HEK293 (cell line): ENCODE measurements around the gene RCOR1.

Source experiments
- KLF7 ChIP-seq: fragments of 450-650 bp; formaldehyde crosslinking; IDR thresholded peaks from 2 replicates; pipeline ENCODE4 v1.5.1; 2016; ENCODE audit warnings: missing biosample characterization, missing genetic modification characterization, borderline replicate concordance
- SP2 ChIP-seq: fragments of 450-650 bp; formaldehyde crosslinking; IDR thresholded peaks from 2 replicates; pipeline ENCODE4 v1.5.1; 2016; ENCODE audit warnings: missing biosample characterization, missing genetic modification characterization
- ZBTB17 ChIP-seq: fragments of 450-650 bp; formaldehyde crosslinking; IDR thresholded peaks from 2 replicates; pipeline ENCODE4 v1.5.1; 2016; ENCODE audit warnings: missing biosample characterization, missing genetic modification characterization
- ZBTB26 ChIP-seq: fragments of 450-650 bp; formaldehyde crosslinking; optimal IDR thresholded peaks from 2 replicates; pipeline ENCODE3; 2016; ENCODE audit warnings: missing biosample characterization, mild to moderate bottlenecking, missing genetic modification characterization
- ZIC2 ChIP-seq: fragments of 450-650 bp; formaldehyde crosslinking; IDR thresholded peaks from 2 replicates; pipeline ENCODE4 v1.5.1; 2016; ENCODE audit warnings: missing biosample characterization, missing genetic modification characterization
- ZNF37A ChIP-seq: fragments of 450-650 bp; IDR thresholded peaks from 2 replicates; pipeline ENCODE4 v1.5.1; 2018; ENCODE audit warnings: missing biosample characterization, missing genetic modification characterization
- ZNF529 ChIP-seq: fragments of 450-650 bp; formaldehyde crosslinking; IDR thresholded peaks from 2 replicates; pipeline ENCODE4 v1.5.1; 2017; ENCODE audit warnings: missing genetic modification characterization, missing biosample characterization; ENCODE audit not compliant: insufficient replicate concordance
- ZSCAN30 ChIP-seq: fragments of 450-650 bp; IDR thresholded peaks from 2 replicates; pipeline ENCODE4 v1.5.1; 2018; ENCODE audit warnings: missing biosample characterization, mild to moderate bottlenecking, missing genetic modification characterization, moderate library complexity
- TF ChIP-seq, protein P1 (sequence below): fragments of 450-650 bp; formaldehyde crosslinking; IDR thresholded peaks from 2 replicates; pipeline ENCODE4 v1.5.1; 2016; ENCODE audit warnings: missing biosample characterization, missing genetic modification characterization
- TF ChIP-seq, protein P2 (sequence below): fragments of 450-650 bp; formaldehyde crosslinking; IDR thresholded peaks from 2 replicates; pipeline ENCODE4 v1.5.1; 2016; ENCODE audit warnings: missing biosample characterization, missing genetic modification characterization, low read depth
- TF ChIP-seq, protein P3 (sequence below): fragments of 450-650 bp; formaldehyde crosslinking; IDR thresholded peaks from 2 replicates; pipeline ENCODE4 v1.5.1; 2016; ENCODE audit warnings: missing biosample characterization, missing genetic modification characterization
- TF ChIP-seq, protein P4 (sequence below): fragments of 450-650 bp; formaldehyde crosslinking; IDR thresholded peaks from 2 replicates; pipeline ENCODE4 v1.5.1; 2016; ENCODE audit warnings: missing biosample characterization, missing genetic modification characterization
- TF ChIP-seq, protein P5 (sequence below): fragments of 450-650 bp; formaldehyde crosslinking; IDR thresholded peaks from 2 replicates; pipeline ENCODE4 v1.5.1; 2017; ENCODE audit warnings: missing biosample characterization, missing genetic modification characterization

- TF ChIP-seq, protein P1, sequence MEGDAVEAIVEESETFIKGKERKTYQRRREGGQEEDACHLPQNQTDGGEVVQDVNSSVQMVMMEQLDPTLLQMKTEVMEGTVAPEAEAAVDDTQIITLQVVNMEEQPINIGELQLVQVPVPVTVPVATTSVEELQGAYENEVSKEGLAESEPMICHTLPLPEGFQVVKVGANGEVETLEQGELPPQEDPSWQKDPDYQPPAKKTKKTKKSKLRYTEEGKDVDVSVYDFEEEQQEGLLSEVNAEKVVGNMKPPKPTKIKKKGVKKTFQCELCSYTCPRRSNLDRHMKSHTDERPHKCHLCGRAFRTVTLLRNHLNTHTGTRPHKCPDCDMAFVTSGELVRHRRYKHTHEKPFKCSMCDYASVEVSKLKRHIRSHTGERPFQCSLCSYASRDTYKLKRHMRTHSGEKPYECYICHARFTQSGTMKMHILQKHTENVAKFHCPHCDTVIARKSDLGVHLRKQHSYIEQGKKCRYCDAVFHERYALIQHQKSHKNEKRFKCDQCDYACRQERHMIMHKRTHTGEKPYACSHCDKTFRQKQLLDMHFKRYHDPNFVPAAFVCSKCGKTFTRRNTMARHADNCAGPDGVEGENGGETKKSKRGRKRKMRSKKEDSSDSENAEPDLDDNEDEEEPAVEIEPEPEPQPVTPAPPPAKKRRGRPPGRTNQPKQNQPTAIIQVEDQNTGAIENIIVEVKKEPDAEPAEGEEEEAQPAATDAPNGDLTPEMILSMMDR = no peak
- TF ChIP-seq, protein P2, sequence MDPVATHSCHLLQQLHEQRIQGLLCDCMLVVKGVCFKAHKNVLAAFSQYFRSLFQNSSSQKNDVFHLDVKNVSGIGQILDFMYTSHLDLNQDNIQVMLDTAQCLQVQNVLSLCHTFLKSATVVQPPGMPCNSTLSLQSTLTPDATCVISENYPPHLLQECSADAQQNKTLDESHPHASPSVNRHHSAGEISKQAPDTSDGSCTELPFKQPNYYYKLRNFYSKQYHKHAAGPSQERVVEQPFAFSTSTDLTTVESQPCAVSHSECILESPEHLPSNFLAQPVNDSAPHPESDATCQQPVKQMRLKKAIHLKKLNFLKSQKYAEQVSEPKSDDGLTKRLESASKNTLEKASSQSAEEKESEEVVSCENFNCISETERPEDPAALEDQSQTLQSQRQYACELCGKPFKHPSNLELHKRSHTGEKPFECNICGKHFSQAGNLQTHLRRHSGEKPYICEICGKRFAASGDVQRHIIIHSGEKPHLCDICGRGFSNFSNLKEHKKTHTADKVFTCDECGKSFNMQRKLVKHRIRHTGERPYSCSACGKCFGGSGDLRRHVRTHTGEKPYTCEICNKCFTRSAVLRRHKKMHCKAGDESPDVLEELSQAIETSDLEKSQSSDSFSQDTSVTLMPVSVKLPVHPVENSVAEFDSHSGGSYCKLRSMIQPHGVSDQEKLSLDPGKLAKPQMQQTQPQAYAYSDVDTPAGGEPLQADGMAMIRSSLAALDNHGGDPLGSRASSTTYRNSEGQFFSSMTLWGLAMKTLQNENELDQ (tag by site-specific recombination) = no peak
- TF ChIP-seq ZNF37A (tag by site-specific recombination) = no peak
- TF ChIP-seq SP2 (tag by site-specific recombination) = 0 out of 2 replicates have a peak, but pooled peaks have one; percentile 20
- TF ChIP-seq, protein P3, sequence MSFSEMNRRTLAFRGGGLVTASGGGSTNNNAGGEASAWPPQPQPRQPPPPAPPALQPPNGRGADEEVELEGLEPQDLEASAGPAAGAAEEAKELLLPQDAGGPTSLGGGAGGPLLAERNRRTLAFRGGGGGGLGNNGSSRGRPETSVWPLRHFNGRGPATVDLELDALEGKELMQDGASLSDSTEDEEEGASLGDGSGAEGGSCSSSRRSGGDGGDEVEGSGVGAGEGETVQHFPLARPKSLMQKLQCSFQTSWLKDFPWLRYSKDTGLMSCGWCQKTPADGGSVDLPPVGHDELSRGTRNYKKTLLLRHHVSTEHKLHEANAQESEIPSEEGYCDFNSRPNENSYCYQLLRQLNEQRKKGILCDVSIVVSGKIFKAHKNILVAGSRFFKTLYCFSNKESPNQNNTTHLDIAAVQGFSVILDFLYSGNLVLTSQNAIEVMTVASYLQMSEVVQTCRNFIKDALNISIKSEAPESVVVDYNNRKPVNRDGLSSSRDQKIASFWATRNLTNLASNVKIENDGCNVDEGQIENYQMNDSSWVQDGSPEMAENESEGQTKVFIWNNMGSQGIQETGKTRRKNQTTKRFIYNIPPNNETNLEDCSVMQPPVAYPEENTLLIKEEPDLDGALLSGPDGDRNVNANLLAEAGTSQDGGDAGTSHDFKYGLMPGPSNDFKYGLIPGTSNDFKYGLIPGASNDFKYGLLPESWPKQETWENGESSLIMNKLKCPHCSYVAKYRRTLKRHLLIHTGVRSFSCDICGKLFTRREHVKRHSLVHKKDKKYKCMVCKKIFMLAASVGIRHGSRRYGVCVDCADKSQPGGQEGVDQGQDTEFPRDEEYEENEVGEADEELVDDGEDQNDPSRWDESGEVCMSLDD (tag by site-specific recombination) = no peak
- peak; percentile 38; the same call in 1 of the 2 replicates for TF ChIP-seq ZIC2 (tag by site-specific recombination)
- TF ChIP-seq, protein P4, sequence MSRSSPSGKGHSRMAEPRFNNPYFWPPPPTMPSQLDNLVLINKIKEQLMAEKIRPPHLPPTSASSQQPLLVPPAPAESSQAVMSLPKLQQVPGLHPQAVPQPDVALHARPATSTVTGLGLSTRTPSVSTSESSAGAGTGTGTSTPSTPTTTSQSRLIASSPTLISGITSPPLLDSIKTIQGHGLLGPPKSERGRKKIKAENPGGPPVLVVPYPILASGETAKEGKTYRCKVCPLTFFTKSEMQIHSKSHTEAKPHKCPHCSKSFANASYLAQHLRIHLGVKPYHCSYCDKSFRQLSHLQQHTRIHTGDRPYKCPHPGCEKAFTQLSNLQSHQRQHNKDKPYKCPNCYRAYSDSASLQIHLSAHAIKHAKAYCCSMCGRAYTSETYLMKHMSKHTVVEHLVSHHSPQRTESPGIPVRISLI = no peak
- TF ChIP-seq ZBTB26 (tag by site-specific recombination) = no peak
- TF ChIP-seq ZSCAN30 (tag by site-specific recombination) = 0 out of 2 replicates have a peak, but pooled peaks have one; percentile 6
- TF ChIP-seq KLF7 (tag by site-specific recombination) = no peak
- TF ChIP-seq ZBTB17 = no peak
- TF ChIP-seq ZNF529 = no peak
- TF ChIP-seq, protein P5, sequence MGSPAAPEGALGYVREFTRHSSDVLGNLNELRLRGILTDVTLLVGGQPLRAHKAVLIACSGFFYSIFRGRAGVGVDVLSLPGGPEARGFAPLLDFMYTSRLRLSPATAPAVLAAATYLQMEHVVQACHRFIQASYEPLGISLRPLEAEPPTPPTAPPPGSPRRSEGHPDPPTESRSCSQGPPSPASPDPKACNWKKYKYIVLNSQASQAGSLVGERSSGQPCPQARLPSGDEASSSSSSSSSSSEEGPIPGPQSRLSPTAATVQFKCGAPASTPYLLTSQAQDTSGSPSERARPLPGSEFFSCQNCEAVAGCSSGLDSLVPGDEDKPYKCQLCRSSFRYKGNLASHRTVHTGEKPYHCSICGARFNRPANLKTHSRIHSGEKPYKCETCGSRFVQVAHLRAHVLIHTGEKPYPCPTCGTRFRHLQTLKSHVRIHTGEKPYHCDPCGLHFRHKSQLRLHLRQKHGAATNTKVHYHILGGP (tag by site-specific recombination) = no peak
Observed at GRCh38 chr14:102693006-102693755, 100.7 kb downstream of the RCOR1 start.
